Renal pelvis (tissue), 4 donors: ENCODE results near the gene EXPH5. TPM values are rescaled to one million over a fixed set of nuclear protein-coding genes. Genes with fewer than 3 reads are reported as not detected.

Source experiments
- DNase-seq: peaks from one replicate; pipeline ENCODE4 v3.0.0-alpha.2; 2013
- polyA plus RNA-seq, 3 donors: library from polyadenylated mRNA; unstranded; fragments of 120-200 nt; gene quantifications; one replicate each; pipeline ENCODE4 v1.2.1, GENCODE V29; 2013; ENCODE audit not compliant: insufficient read length in 3 of 3

The EXPH5 gene
- polyA plus RNA-seq, 3 donors = 2.8 to 6.2 (median 4.6) TPM

- no peak for DNase-seq
These were observed 75.0 kb downstream of the EXPH5 start for GRCh38 chr11:108518581-108518980.

DNA sequence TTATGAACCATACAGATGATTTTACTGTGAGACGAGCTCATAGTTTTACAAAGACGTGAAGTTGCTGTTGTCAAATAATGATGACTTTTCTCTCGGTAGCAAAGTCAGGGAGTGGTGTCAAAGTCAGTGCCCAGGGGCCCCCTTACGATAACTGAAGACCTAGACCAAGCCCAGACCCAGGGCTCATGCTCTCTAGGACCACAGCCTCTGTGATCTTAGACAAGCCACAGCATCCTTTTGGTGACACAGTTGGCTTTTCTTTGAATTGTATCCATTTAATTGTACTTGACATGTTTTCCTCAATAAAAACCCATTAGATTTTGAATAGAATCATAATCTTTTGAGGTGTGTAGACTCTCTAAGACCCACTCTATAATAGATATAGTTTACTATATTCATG, 77.4 kb downstream of the EXPH5 start:
- no peak for DNase-seq

GRCh38 chr11:108512708-108513107, 80.9 kb downstream of the EXPH5 start:
- DNase-seq = no peak

DNA sequence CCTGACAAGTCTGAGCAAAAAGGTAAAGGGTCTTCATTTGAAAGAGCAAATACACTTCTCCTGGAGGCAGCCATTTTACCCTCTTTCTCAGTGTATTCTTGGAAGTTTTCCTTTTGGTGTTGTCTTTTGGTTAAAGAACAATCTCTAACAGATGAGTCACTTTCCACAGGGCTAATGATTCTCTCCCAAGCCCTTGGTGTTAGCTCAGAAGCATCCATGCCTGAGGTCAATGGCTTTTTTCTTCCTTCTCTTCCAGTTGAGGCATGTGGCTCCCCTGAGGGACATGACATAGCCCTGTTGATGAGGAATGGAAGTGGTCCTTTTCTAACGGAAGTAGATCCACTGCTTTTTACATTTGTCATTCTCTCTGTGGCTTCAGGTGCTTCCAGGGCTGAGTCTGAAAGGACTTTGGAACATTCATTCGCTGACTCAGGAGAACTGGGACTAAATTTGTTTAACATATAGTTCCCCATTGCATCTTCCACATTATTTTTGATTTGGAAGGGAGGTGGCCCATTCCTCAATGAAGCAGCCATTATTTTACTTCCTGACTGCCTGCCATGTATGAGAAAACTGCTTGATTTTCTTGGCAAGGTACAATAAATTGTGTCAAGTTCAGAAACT, 81.6 kb downstream of the EXPH5 start:
- DNase-seq = no peak

GRCh38 chr11:108508653-108509593, 84.6 kb downstream of the EXPH5 start:
- DNase-seq = no peak

DNA sequence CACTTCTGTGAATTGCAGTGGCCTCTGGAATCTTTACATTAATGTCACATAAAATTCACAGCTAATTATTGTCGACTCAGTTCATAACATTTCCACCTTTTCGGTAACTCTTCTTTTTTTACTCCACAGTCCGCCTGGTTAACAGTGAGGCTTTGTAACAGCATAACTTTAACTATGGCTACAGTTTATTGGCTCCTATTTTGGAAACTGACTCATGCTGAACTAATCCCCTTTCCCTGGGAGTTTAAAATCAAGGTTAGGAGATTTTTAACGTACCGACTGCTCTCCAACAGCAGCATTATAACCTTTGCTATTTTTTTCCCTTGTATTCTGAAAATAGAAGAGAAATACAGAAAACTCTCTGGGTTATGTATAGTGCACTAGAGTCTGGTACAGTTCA, 92.2 kb downstream of the EXPH5 start:
- DNase-seq = no peak

DNA sequence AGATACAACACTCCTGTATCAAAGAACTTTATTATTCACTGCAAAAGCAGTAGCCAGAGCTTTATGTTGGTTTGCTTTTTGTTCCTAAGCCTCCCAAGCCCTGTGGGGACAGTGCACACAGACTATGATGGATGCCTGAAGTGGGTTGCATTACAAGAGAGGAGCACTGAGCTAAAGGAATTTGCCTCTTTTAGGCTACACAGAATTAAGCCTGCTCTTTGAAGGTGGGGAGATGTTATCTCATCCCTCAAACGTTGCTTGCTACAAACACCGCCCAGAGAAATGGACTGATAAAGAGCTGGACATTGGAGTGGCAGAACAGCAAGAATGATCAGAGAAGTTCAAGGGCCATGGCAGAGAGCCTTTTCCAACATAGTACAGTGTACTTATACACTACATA, 92.8 kb downstream of the EXPH5 start:
- DNase-seq = no peak

- DNase-seq = no peak
These were observed 93.4 kb downstream of the EXPH5 start for GRCh38 chr11:108500169-108500568.

- DNase-seq = no peak
These were observed 94.7 kb downstream of the EXPH5 start for GRCh38 chr11:108498816-108499408.

DNA sequence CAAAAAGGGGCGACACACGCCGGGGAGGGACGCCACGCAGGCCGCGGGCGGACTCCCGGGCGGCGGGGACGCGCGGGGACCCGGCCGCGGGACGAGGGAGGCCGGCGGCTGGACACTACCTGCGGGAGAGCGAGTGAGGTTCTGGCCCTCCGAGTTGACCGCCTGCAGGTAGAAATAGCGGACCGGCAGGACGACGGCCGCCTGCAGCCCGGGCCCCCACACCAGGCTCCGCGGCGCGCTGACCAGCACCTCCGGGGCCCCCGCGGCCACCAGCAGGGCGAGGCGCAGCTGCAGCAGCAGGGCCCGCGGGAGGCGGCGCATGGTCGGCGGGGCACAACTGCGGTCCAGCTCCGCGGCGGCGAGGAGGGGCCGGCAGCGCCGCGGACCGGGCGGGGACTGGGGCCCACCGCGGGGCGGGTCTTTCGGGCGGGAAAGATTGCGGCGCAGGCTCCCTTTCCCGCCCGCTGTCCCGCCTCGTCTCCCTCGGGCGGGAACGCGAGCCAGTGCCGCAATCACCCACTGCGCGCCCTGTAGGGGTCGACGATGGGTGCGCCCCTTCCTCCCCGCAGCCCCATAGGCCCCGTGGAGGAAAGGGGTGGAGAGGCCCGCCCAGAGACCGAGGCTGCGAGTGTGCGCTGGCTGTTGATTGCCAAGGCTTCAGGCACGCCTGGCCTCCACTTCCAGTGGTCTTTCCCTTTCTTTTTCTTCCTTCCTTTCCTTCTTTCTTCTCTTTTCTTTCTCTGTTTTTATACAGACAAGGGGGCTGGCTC, 95.3 kb downstream of the EXPH5 start, which contains the start of gene POGLUT3:
Gene POGLUT3 (minus strand): TSS at position 339 of the 770 bp plus-strand sequence. CDS start 18 bp downstream, at position 321.
- DNase-seq = peak; percentile 60

DNA sequence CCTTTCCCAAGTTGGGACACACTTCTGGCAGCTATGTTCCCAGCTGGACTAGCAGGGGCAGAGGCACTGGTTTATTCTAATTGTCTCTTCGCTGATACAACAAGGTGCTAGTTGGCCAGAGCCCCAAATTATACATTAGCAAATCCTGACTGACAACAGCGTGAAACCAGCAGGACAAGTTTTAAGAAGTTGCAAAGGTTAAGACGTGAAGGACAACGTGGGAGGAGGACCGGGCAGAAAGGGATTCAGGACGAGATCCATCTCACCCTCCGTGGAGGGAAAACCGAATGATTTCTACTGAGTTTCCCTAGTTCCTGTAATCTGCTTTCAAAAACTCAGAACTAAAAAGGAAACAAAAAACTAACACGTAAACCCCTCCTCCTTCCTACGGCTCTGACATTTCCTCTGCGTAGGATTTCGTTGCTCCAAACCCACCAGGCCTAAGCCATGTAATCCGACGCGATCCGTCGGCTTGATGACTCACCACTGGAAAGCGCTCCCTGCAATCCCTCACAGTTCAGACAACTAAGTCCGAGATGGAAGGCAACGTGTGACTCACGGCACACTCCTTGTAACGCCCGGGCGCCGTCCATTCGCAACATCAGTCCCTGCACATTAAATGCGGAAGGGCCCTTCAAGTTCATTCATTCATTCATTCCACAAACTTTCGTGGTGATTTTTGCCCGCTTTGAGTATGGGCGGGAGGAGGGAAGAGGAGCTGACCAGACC, 96.1 kb downstream of the EXPH5 start:
- peak; percentile 94 for DNase-seq

- no peak for DNase-seq
These were observed 96.8 kb downstream of the EXPH5 start for GRCh38 chr11:108496643-108497256.

GRCh38 chr11:108495326-108495725, 98.2 kb downstream of the EXPH5 start:
- DNase-seq = no peak

DNA sequence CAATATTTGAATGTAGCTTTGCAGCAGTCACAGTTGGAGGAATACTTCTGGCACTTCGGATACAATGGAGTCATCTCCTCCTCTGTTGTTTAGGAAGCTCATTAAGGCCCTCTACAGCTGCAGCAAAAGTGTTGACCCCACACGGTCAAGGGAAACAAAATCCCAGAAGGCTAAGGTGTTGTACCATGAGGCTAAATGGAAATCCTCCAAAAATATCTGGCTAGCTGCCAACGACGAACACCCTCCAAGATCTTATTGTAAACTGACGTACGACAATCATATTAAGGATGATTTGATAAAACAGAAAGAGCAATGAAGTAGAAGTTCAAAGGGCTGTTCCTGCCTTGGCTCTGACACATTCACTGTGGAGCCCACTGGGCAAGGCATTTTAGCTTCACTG, 99.4 kb downstream of the EXPH5 start:
- no peak for DNase-seq

GRCh38 chr11:108491936-108492335, 101.6 kb downstream of the EXPH5 start:
- no peak for DNase-seq

- no peak for DNase-seq
These were observed 106.7 kb downstream of the EXPH5 start for GRCh38 chr11:108486828-108487227.

DNA sequence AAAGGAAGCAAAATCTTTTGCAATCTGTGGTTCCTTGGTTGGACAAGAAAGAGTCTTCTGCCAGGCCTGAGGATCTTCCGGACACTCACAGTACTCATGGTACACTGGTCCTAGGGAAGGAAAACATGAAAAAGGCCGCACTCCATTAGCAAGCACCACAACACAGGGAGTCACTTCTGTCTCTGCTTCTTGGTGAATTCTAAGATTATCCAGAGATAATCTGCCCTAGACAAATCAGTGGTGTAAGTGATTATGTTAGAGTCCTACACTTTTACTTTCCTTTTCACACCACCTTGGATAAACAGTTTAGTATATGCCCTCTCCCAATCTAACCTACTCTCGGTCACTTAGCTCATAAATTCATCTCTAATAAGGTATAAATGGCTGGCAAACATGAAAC, 107.2 kb downstream of the EXPH5 start:
- DNase-seq = no peak

DNA sequence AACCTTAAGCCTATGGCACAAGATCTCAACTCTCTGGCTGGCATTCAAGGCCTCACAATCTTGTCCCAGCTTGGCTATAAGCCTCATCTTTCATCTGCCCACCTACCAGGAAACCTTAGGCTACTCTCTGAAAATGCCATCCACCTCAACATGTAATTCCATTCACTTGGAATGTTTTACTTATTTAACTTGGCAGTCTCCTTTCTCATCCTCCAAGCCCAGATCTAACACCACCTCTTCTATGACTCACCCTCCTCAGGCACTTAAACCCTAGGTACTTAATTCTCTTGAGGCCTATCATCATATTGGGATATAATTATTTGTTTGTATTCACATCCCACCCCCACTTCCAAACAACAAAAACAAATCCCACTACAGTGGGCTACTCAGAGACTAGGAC, 110.4 kb downstream of the EXPH5 start:
- DNase-seq = no peak

- no peak for DNase-seq
These were observed 118.7 kb downstream of the EXPH5 start for GRCh38 chr11:108474664-108475463.

- no peak for DNase-seq
These were observed 120.9 kb downstream of the EXPH5 start for GRCh38 chr11:108472681-108473080.
